Skeletal muscle satellite cell (primary cell): ENCODE measurements around the gene SLC38A11.

ENCODE experiments used
- H3K27me3 ChIP-seq: 2 replicates; pipeline ENCODE4 v1.7.0; 2013; ENCODE audit warnings: low read length; ENCODE audit not compliant: control insufficient read depth, insufficient read depth
- H3K36me3 ChIP-seq: 2 replicates; pipeline ENCODE4 v1.7.0; 2013; ENCODE audit warnings: mild to moderate bottlenecking, control low read depth, low read length; ENCODE audit not compliant: insufficient read depth
- H3K4me1 ChIP-seq: 2 replicates; pipeline ENCODE4 v1.7.0; 2013; ENCODE audit warnings: low read length; ENCODE audit not compliant: control insufficient read depth, insufficient read depth
- H3K4me2 ChIP-seq: 2 replicates; pipeline ENCODE4 v1.7.0; 2013; ENCODE audit warnings: mild to moderate bottlenecking, low read length
- H3K4me3 ChIP-seq: 2 replicates; pipeline ENCODE4 v1.7.0; 2013; ENCODE audit warnings: low read length
- H3K9ac ChIP-seq: 2 replicates; pipeline ENCODE4 v1.7.0; 2013; ENCODE audit warnings: mild to moderate bottlenecking, low read depth, low read length, moderate library complexity
- H3K9me3 ChIP-seq: replicated peaks from 2 replicates; pipeline ENCODE4 v1.7.0; 2013; ENCODE audit warnings: mild to moderate bottlenecking, control low read depth, low read length

The SLC38A11 gene

DNA sequence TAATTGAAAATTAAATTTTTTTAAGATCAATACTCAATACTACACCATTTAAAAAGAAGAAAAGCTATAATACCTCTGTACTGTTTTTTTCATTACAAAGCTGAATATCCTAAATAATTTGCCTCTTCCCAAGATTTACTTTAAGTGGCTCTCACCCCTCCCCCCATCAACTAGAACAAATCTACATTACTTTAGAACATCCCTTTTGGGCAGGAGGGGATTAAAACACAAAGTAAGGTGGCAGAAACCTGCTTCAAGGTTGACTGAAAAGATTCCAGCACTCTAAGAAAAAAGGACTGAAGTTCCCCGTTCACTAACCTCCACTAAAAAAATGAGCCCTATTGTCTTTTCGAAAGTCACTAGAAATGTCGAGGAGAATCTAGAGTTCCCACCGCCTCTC, 42.3 kb downstream of the SLC38A11 start:
- no peaks in the 10 kb centered on the region for H3K9me3 ChIP-seq
- H3K4me1 ChIP-seq, result no peaks in the 10 kb centered on the region
- H3K4me3 ChIP-seq, result no peak overlapping the region
- no peaks in the 10 kb centered on the region for H3K27me3 ChIP-seq
- no peaks in the 10 kb centered on the region for H3K36me3 ChIP-seq
- H3K9ac ChIP-seq, result no peak overlapping the region
- no peak overlapping the region for H3K4me2 ChIP-seq

GRCh38 chr2:164911832-164912231, 43.5 kb downstream of the SLC38A11 start:
- H3K9ac ChIP-seq, result no peak overlapping the region
- H3K4me2 ChIP-seq, result no peak overlapping the region
- no peak overlapping the region for H3K4me3 ChIP-seq
- no peaks in the 10 kb centered on the region for H3K4me1 ChIP-seq
- no peaks in the 10 kb centered on the region for H3K36me3 ChIP-seq
- H3K27me3 ChIP-seq, result no peaks in the 10 kb centered on the region
- no peaks in the 10 kb centered on the region for H3K9me3 ChIP-seq

DNA sequence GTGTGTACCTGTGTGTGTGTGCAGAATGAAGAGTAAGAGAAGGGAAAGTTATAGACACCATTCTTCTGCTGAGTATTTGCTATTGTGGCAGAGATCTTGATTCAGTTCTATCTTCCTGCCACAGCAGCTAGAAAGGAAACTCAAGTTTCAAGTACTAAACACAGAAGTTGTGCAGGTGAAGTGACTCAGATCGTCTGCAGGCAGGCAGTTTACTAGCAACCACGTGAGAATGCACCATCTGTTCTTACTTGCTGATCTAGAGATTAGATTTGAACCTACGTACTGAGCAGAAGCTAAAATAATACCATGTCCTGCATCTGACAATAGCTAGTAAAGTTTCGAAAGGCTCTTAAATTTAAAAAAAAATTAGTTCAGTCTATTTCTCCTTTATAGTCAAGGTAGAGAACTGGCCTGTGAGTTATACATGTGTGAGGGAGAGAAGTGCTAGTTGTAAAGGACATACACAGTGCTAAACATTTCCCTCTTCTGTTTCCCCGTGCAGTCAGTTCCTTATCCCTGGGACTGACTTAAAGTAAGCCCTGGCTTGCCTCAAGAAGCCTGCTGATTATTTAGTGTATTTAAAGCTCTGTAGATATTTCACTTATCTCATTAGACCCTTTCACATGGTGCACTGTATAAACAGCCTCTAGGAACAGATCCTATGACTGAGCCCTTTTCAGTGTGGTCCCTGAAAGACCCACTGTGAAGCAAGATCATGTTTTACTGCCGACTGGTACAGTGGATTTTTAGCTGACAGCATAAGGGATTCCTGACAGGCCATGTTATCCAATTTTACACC, 45.0 kb downstream of the SLC38A11 start:
- Histone ChIP-seq H3K27me3 (no peaks in the 10 kb centered on the region), H3K4me1 (no peaks in the 10 kb centered on the region), H3K9me3 (no peaks in the 10 kb centered on the region), H3K4me2 (no peak overlapping the region), H3K9ac (no peak overlapping the region), H3K36me3 (no peaks in the 10 kb centered on the region), H3K4me3 (no peak overlapping the region)

GRCh38 chr2:164906947-164907346, 48.4 kb downstream of the SLC38A11 start:
- H3K36me3 ChIP-seq, result no peaks in the 10 kb centered on the region
- no peak overlapping the region for H3K4me2 ChIP-seq
- H3K27me3 ChIP-seq, result no peaks in the 10 kb centered on the region
- H3K9ac ChIP-seq, result no peak overlapping the region
- no peak overlapping the region for H3K4me3 ChIP-seq
- no peaks in the 10 kb centered on the region for H3K9me3 ChIP-seq
- peaks cover 17% of the 10 kb centered on the region for H3K4me1 ChIP-seq

- Histone ChIP-seq H3K4me2 (no peak overlapping the region), H3K36me3 (no peaks in the 10 kb centered on the region), H3K9ac (no peak overlapping the region), H3K27me3 (no peaks in the 10 kb centered on the region), H3K4me1 (peaks cover 17% of the 10 kb centered on the region), H3K4me3 (no peak overlapping the region), H3K9me3 (no peaks in the 10 kb centered on the region)
Measured at GRCh38 chr2:164905307-164905706, 50.0 kb downstream of the SLC38A11 start.

DNA sequence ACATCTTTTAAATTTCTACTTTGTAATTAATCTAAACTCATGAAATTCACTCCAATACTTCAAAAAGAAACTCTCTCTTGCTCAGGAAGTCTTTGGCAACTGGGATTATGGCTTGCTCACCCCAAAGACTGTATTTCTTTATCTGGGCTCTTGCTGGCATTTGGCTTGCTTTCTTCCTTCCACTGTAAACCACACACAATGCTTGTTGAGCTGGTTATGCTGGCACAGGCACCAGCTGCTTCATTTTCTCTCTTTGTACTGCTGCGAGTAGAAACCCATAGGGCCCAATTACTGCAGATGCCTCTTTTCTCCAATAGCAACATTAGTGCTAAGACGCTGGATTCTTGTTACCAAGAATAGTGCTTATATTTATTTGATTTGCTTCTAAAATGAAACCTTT, 51.4 kb downstream of the SLC38A11 start:
- no peaks in the 10 kb centered on the region for H3K36me3 ChIP-seq
- H3K4me1 ChIP-seq, result peaks cover 17% of the 10 kb centered on the region
- H3K27me3 ChIP-seq, result no peaks in the 10 kb centered on the region
- H3K4me2 ChIP-seq, result peak overlapping the region; percentile 45
- no peaks in the 10 kb centered on the region for H3K9me3 ChIP-seq
- no peak overlapping the region for H3K4me3 ChIP-seq
- no peak overlapping the region for H3K9ac ChIP-seq

DNA sequence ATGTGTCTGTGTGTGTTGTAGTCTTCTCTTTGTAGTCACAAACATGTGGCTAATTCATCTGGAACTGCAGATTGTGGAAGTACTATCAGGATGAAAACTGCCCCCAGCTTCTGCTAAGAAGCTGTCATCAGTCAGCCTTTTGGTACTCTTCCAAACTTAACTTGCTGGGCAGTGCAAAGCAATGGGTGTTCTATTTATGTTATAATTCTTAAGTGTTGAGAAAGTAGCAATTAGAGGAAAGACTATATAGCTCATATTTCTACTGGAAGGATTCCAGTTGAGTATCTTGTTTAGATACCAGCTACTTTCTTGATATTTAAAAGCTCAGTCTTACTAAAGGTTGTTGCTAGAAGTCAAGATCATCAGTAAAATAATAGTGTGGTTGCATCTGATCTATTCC, 52.1 kb downstream of the SLC38A11 start:
- H3K4me3 ChIP-seq, result no peak overlapping the region
- H3K4me1 ChIP-seq, result peaks cover 21% of the 10 kb centered on the region
- no peak overlapping the region for H3K9ac ChIP-seq
- no peaks in the 10 kb centered on the region for H3K36me3 ChIP-seq
- H3K9me3 ChIP-seq, result no peaks in the 10 kb centered on the region
- peak overlapping the region; percentile 45 for H3K4me2 ChIP-seq
- no peaks in the 10 kb centered on the region for H3K27me3 ChIP-seq

GRCh38 chr2:164899121-164899520, 56.2 kb downstream of the SLC38A11 start:
- Histone ChIP-seq H3K4me1 (peaks cover 37% of the 10 kb centered on the region), H3K36me3 (no peaks in the 10 kb centered on the region), H3K4me2 (no peak overlapping the region), H3K27me3 (no peaks in the 10 kb centered on the region), H3K4me3 (no peak overlapping the region), H3K9ac (no peak overlapping the region), H3K9me3 (no peaks in the 10 kb centered on the region)

DNA sequence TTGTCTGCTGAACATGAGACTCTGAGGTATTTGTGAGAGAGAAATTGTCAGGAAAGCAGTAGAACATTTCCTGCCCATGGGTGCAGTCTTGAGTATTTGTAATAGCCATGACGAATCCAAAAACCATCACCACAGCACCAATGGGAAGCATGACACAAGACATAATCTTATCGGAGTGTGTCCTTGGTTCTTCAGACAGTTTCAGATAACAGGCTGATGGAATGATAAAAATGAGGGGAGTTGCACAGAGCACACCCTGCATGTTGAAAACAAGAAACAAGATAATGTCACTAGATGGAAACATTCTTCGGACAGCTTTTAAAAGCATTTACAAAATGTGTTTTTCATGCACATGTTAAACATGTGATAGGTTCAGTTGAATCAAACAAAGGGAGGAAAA, 56.9 kb downstream of the SLC38A11 start:
- H3K4me3 ChIP-seq, result no peak overlapping the region
- no peak overlapping the region for H3K9ac ChIP-seq
- peaks cover 30% of the 10 kb centered on the region for H3K4me1 ChIP-seq
- peak overlapping the region; percentile 64 for H3K4me2 ChIP-seq
- H3K9me3 ChIP-seq, result no peaks in the 10 kb centered on the region
- H3K27me3 ChIP-seq, result no peaks in the 10 kb centered on the region
- no peaks in the 10 kb centered on the region for H3K36me3 ChIP-seq

DNA sequence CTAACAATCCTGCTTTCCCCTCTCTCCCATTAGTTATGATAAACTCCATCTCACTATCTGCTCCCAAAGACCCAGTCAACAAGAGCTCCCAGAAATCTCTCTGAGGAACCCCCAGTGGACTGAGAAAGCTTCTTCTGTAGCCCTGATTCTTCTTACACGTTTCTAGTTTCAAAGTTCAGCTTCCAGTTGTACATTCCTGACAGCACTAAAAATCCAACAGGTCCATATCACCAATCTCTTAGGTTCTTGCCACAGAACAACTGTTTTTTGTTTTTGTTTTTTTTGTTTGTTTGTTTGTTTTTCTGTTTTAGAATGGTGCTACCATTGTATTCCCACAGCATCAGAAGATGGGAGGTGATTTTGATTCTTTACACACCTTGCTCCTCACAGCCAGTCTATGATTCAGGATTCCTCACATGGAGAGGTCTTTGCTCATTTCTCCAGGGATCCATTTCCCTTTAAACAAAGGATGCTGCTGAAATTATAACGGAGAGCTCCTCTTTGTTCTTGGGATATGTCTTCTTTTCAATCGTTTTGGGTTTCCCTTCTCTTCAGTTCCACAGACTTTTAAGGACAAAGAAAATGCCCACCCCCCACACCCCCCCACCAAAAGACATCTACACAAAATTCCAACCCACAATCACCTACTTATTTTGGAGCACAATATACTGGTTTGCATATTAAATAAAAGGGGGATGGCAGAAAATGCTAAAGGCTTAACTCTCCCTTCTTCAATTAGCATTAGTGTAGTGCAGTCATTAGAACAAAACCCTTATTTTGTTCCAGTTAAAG, 57.7 kb downstream of the SLC38A11 start:
- H3K27me3 ChIP-seq, result no peaks in the 10 kb centered on the region
- H3K4me1 ChIP-seq, result peaks cover 22% of the 10 kb centered on the region
- no peak overlapping the region for H3K4me3 ChIP-seq
- H3K9me3 ChIP-seq, result no peaks in the 10 kb centered on the region
- H3K4me2 ChIP-seq, result no peak overlapping the region
- no peaks in the 10 kb centered on the region for H3K36me3 ChIP-seq
- H3K9ac ChIP-seq, result no peak overlapping the region

- Histone ChIP-seq H3K4me2 (no peak overlapping the region), H3K4me3 (no peak overlapping the region), H3K36me3 (no peaks in the 10 kb centered on the region), H3K9me3 (no peaks in the 10 kb centered on the region), H3K27me3 (no peaks in the 10 kb centered on the region), H3K9ac (no peak overlapping the region), H3K4me1 (peaks cover 20% of the 10 kb centered on the region)
Measured at GRCh38 chr2:164896634-164897355, 58.5 kb downstream of the SLC38A11 start.
